Hepatocyte (in vitro differentiated cells): ENCODE data around the gene RSPH1. TPM values are rescaled to one million over a fixed set of nuclear protein-coding genes. Genes with fewer than 3 reads are reported as not detected.

ENCODE experiments used
- DNase-seq: peaks from one replicate; pipeline ENCODE4 v3.0.0-alpha.2; 2016; ENCODE audit warnings: low spot score
- H2AFZ ChIP-seq: fragments of 200-600 bp; sonication (generic); 2 replicates; pipeline ENCODE4 v1.6.0; 2016; ENCODE audit warnings: antibody characterized with exemption, mild to moderate bottlenecking
- H3K27ac ChIP-seq: fragments of 200-600 bp; sonication (generic); 2 replicates; pipeline ENCODE4 v1.5.1; 2016; ENCODE audit warnings: mild to moderate bottlenecking
- H3K27me3 ChIP-seq: fragments of 200-600 bp; sonication (generic); 2 replicates; pipeline ENCODE4 v1.6.1; 2016
- H3K36me3 ChIP-seq: fragments of 200-600 bp; sonication (generic); replicated peaks from 2 replicates; pipeline ENCODE4 v1.5.1; 2016; ENCODE audit warnings: low read depth; ENCODE audit not compliant: insufficient read depth
- H3K4me1 ChIP-seq: fragments of 200-600 bp; sonication (generic); 2 replicates; pipeline ENCODE4 v1.5.1; 2016; ENCODE audit warnings: mild to moderate bottlenecking, moderate library complexity; ENCODE audit not compliant: insufficient read depth
- H3K4me2 ChIP-seq: fragments of 200-600 bp; sonication (generic); 2 replicates; pipeline ENCODE4 v1.6.0; 2016
- H3K4me3 ChIP-seq: fragments of 200-600 bp; sonication (generic); 2 replicates; pipeline ENCODE4 v1.5.1; 2016; ENCODE audit warnings: mild to moderate bottlenecking
- H3K79me2 ChIP-seq: fragments of 200-600 bp; sonication (generic); 2 replicates; pipeline ENCODE4 v1.6.0; 2017; ENCODE audit warnings: mild to moderate bottlenecking
- H3K9me2 ChIP-seq: fragments of 200-600 bp; sonication (generic); replicated peaks from 2 replicates; pipeline ENCODE4 v1.6.0; 2017; ENCODE audit warnings: mild to moderate bottlenecking; ENCODE audit not compliant: insufficient read depth
- H3K9me3 ChIP-seq: fragments of 200-600 bp; sonication (generic); 2 replicates; pipeline ENCODE4 v1.5.1; 2016; ENCODE audit warnings: low read depth, mild to moderate bottlenecking
- H4K20me1 ChIP-seq: fragments of 200-600 bp; sonication (generic); 2 replicates; pipeline ENCODE4 v1.6.0; 2016; ENCODE audit warnings: mild to moderate bottlenecking; ENCODE audit not compliant: insufficient read depth, poor library complexity, severe bottlenecking
- CTCF ChIP-seq: fragments of 200-600 bp; sonication (generic); IDR thresholded peaks from 2 replicates; pipeline ENCODE4 v1.5.1; 2016; ENCODE audit warnings: antibody characterized with exemption, mild to moderate bottlenecking; ENCODE audit not compliant: poor library complexity
- EZH2 ChIP-seq: fragments of 200-600 bp; sonication (generic); IDR thresholded peaks from 2 replicates; pipeline ENCODE4 v1.6.1; 2016; ENCODE audit warnings: antibody characterized with exemption, mild to moderate bottlenecking, borderline replicate concordance
- EZH2phosphoT487 ChIP-seq: fragments of 200-600 bp; sonication (generic); IDR thresholded peaks from one replicate; pipeline ENCODE4 v1.6.1; 2018; ENCODE audit warnings: antibody characterized with exemption, mild to moderate bottlenecking, low read depth, moderate library complexity; ENCODE audit not compliant: unreplicated experiment, severe bottlenecking
- WGBS: methylation state at CpG from one replicate; pipeline ENCODE4 v1.1.6; 2016; ENCODE audit warnings: low lambda C conversion rate; ENCODE audit errors: missing lambda C conversion rate; 5-methylcytosine and 5-hydroxymethylcytosine counted together
- polyA plus RNA-seq: library from polyadenylated mRNA; unstranded; fragments of >200 nt; fragmentation: Nextera tagmentation; extraction: Ambion mirVana; gene quantifications from 2 replicates; pipeline ENCODE4 v1.2.1, GENCODE V29; 2016
- total RNA-seq: library from RNA; depleted of rRNA; stranded (reverse); fragments of >200 nt; gene quantifications from 2 replicates; pipeline ENCODE4 v1.2.3, GENCODE V29; 2014

RSPH1 gene
- total and polyA plus RNA-seq, 2 experiments from 2014 or later = 1.3 to 1.8 TPM

GRCh38 chr21:42437786-42438185 lies 58.2 kb downstream of the RSPH1 start:
- Histone ChIP-seq H3K27me3 (no peaks in the 10 kb centered on the region), H3K27ac (no peak overlapping the region), H3K9me2 (no peaks in the 10 kb centered on the region), H3K4me3 (no peak overlapping the region), H4K20me1 (no peaks in the 10 kb centered on the region), H3K79me2 (no peaks in the 10 kb centered on the region), H3K36me3 (no peaks in the 10 kb centered on the region), H3K9me3 (no peaks in the 10 kb centered on the region), H3K4me2 (no peak overlapping the region), H2AFZ (no peak overlapping the region), H3K4me1 (no peaks in the 10 kb centered on the region)
- TF ChIP-seq EZH2 = no peak
- WGBS = 49% methylated on average over 8 of the region's 8 CpGs
- DNase-seq = peak; percentile 59

GRCh38 chr21:42436914-42437313 lies 59.1 kb downstream of the RSPH1 start:
- no peak overlapping the region for H2AFZ ChIP-seq

GRCh38 chr21:42435833-42436232 lies 60.2 kb downstream of the RSPH1 start:
- H3K27ac ChIP-seq = no peak overlapping the region
- H3K36me3 ChIP-seq = no peaks in the 10 kb centered on the region
- H3K79me2 ChIP-seq = no peaks in the 10 kb centered on the region
- DNase-seq = no peak
- TF ChIP-seq CTCF = no peak
- no peak overlapping the region for H3K4me3 ChIP-seq
- no peak overlapping the region for H3K4me2 ChIP-seq
- no peaks in the 10 kb centered on the region for H3K27me3 ChIP-seq
- H3K4me1 ChIP-seq = no peaks in the 10 kb centered on the region
- H4K20me1 ChIP-seq = no peaks in the 10 kb centered on the region
- H3K9me2 ChIP-seq = no peaks in the 10 kb centered on the region
- no peaks in the 10 kb centered on the region for H3K9me3 ChIP-seq
- no peak overlapping the region for H2AFZ ChIP-seq

More at GRCh38 chr21:42436914-42437313, 59.1 kb downstream of the RSPH1 start:
- Histone ChIP-seq H3K4me3 (no peak overlapping the region), H3K27ac (no peak overlapping the region), H3K36me3 (no peaks in the 10 kb centered on the region), H3K4me2 (no peak overlapping the region), H3K79me2 (no peaks in the 10 kb centered on the region), H3K9me3 (no peaks in the 10 kb centered on the region), H4K20me1 (no peaks in the 10 kb centered on the region), H3K4me1 (no peaks in the 10 kb centered on the region), H3K9me2 (no peaks in the 10 kb centered on the region), H3K27me3 (no peaks in the 10 kb centered on the region)
- TF ChIP-seq CTCF = no peak
- TF ChIP-seq EZH2phosphoT487 = no peak
- no peak for TF ChIP-seq EZH2
- no peak for DNase-seq

- TF ChIP-seq EZH2phosphoT487 (no peak), EZH2 (no peak), CTCF (no peak)
- no peak overlapping the region for H2AFZ ChIP-seq
- no peaks in the 10 kb centered on the region for H3K9me2 ChIP-seq
- H4K20me1 ChIP-seq = no peaks in the 10 kb centered on the region
- no peak for DNase-seq
- H3K27me3 ChIP-seq = no peaks in the 10 kb centered on the region
- H3K27ac ChIP-seq = no peak overlapping the region
- H3K4me1 ChIP-seq = no peaks in the 10 kb centered on the region
- no peak overlapping the region for H3K4me3 ChIP-seq
- no peak overlapping the region for H3K4me2 ChIP-seq
- no peaks in the 10 kb centered on the region for H3K79me2 ChIP-seq
- H3K36me3 ChIP-seq = no peaks in the 10 kb centered on the region
- 78% methylated on average over 4 of the region's 4 CpGs for WGBS
- H3K9me3 ChIP-seq = no peaks in the 10 kb centered on the region
Measured at GRCh38 chr21:42435401-42435800, 60.6 kb downstream of the RSPH1 start.
